ENCODE data around the gene OXT. TPM values are rescaled to one million over a fixed set of nuclear protein-coding genes. Genes with fewer than 3 reads are reported as not detected.

Gene OXT
- total RNA-seq, 1 donor from 2014 or later: not detected

DNA sequence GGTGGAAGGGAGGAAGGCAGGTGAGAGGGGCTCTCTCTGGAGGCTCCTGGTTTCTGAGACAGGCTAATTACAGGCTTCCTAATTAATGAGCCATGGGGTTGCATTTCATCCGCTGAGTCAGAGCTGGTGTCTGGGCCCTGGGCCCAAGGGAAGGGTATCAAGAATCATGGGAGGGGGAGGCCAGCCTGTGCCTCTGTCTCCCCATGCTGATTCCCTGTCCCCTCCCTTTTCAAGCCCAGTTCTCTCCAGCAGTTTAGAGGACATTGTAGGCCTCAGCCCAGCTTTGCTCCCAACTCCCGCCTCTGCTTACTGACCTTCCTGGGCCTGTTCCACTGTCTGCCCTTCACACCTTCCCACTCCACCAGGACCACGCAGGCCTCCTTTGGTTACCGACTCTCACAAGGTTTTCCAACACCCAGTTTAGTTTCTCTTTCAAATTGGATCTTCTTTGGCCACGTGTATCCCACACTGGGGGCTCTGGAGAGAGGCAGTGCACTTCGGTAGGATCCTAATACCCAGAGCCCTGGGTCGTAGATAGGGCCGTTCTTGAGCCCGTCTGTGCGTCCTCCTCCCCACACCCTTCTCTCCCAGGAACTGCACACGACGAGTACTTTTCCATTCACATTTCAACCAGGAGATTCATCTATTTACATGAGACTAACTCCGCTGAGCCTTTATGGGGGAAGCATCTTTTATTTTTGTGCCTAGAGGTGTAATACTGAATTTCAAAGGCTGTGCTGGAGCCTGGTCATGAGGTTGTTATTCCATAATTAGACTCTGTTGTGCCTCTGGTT lies 31.4 kb downstream of the OXT start:
- intact Hi-C loops (cut with DNase I): no loop called here
- TF ChIP-seq CTCF (IDR thresholded peaks at IDR 0.05): no peak
- no peak for DNase-seq
- Histone ChIP-seq H3K4me1 (no peaks in the 10 kb centered on the region), H3K27ac (no peak overlapping the region), H3K9me3 (no peaks in the 10 kb centered on the region), H3K27me3 (no peaks in the 10 kb centered on the region), H3K4me3 (no peak overlapping the region), H3K36me3 (peaks cover 4% of the 10 kb centered on the region)
- ATAC-seq: no peak

DNA sequence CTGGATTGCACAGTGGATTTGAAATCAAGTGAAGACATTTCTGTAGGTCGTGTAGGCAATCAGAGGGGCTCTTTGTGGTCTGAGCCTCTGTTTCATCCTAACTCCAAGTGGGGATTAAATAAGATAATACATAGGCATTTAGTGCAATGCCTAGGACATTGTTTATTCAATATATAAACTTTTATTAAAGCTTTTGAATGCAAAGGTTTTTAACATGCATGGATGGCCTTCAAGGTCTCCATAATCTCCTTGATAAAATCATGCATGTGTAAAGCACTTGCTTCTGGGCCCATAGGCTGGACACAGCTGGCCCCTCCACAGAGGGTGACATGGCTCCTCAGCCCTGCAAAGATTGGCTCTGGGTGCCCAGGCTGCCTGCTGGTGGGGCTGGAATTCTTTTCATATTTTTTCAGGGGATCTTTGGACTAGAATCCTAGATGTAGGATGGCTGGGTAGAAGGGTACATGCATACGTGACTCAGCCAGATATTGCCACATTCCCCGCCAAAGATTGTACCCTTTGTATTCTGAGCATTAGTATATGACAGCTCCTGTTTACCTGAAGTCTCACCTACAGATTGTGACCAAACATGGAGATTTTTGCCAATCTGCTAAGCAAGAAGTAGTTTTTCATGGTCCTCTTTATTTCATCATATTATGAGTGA lies 32.1 kb downstream of the OXT start:
- ATAC-seq (no peak), DNase-seq (no peak)
- TF ChIP-seq CTCF (IDR thresholded peaks at IDR 0.05): no peak
- intact Hi-C loops (cut with DNase I): no loop called here
- no peaks in the 10 kb centered on the region for H3K4me1 ChIP-seq
- no peak overlapping the region for H3K27ac ChIP-seq
- peaks cover 4% of the 10 kb centered on the region for H3K36me3 ChIP-seq
- no peaks in the 10 kb centered on the region for H3K27me3 ChIP-seq
- H3K9me3 ChIP-seq: no peaks in the 10 kb centered on the region
- H3K4me3 ChIP-seq: no peak overlapping the region

DNA sequence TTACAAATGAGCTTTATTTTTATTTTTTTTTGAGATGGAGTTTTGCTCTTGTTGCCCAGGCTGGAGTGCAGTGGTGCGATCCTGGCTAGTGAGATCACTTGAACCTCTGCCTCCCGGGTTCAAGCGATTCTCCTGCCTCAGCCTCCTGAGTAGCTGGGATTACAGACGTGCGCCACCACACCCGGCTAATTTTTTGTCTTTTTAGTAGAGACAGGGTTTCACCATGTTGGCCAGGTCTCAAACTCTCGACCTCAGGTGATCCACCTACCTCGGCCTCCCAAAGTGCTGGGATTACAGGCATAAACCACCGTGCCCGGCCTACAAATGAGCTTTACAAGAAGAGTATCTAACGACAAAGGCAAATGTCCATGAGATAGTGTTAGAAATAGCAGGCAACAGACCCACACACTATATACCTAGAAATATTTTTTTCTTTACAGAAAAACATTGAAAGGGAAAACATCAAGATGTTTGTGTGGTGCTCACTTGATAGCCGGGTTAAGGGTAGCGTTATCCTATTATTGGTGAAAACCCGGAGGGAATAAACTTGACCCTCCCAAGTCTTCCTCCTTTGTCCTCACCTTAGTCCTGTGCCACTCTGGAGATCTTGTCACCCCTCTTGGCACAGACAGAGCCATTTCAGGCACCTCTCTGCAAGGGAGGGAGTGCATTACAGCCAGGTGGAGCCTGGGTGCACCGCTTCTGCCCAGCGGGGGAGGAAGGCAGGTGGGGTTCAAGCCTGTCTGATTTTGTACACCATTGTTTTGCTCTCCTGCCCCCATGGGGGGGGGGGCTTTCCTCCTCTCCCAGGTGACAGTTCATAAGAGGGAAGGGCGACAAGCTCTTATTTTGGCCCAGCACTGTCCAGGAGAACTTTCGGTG lies 34.1 kb downstream of the OXT start:
- peaks cover 11% of the 10 kb centered on the region for H3K36me3 ChIP-seq
- no peak for DNase-seq
- no peaks in the 10 kb centered on the region for H3K9me3 ChIP-seq
- no peak overlapping the region for H3K27ac ChIP-seq
- H3K4me1 ChIP-seq: no peaks in the 10 kb centered on the region
- intact Hi-C loops (cut with DNase I): no loop called here
- ATAC-seq: no peak
- no peak overlapping the region for H3K4me3 ChIP-seq
- no peak for TF ChIP-seq CTCF (IDR thresholded peaks at IDR 0.05)
- H3K27me3 ChIP-seq: no peaks in the 10 kb centered on the region

DNA sequence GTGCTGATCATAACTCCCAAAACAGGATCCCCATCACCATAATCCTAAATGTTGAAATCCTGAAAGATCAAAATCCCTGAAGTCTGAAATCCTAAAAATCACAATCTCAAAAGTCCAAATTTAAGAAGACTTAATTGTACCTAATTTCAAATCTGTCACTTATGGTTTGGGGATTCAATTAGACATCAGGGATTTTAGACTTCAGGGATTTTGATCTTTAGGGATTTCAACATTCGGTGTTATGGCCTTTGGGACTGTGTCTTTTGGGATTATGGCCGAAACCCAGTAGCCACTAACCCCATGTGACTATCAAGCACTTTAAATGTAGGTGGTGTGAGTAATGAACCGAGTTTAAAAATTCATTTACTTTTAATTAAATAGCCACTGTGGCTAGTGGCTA lies 34.8 kb downstream of the OXT start:
- H3K9me3 ChIP-seq: no peaks in the 10 kb centered on the region
- DNase-seq: no peak
- intact Hi-C loops (cut with DNase I): no loop called here

More for the DNA sequence above, 34.8 kb downstream of the OXT start:
- no peaks in the 10 kb centered on the region for H3K4me1 ChIP-seq
- no peak for TF ChIP-seq CTCF (IDR thresholded peaks at IDR 0.05)
- ATAC-seq: no peak
- no peaks in the 10 kb centered on the region for H3K27me3 ChIP-seq
- H3K4me3 ChIP-seq: no peak overlapping the region
- H3K36me3 ChIP-seq: peaks cover 11% of the 10 kb centered on the region
- H3K27ac ChIP-seq: no peak overlapping the region
